ENCODE measurements around the gene KCNJ2.

DNA sequence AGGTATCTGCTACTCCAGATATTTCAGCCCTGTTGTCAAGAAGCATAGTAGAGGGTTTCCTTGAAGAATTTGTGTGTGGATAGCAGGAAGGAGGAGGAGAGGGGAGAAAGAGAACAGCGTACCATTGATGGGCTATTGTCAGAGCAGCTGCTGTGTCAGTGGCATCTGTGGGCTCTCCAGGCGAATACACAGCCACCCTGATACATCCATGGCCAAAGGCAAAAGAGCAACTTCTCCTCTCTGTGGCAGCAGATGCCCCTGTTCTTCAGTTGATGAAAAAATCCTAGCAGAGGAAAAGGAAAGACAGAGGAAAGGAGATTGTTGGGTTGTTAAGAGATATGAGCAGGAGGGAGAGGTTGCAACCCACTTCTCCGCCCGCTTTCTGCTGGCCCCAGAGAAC is 12.2 kb upstream of the KCNJ2 start:
- TF ChIP-seq, protein P1, sequence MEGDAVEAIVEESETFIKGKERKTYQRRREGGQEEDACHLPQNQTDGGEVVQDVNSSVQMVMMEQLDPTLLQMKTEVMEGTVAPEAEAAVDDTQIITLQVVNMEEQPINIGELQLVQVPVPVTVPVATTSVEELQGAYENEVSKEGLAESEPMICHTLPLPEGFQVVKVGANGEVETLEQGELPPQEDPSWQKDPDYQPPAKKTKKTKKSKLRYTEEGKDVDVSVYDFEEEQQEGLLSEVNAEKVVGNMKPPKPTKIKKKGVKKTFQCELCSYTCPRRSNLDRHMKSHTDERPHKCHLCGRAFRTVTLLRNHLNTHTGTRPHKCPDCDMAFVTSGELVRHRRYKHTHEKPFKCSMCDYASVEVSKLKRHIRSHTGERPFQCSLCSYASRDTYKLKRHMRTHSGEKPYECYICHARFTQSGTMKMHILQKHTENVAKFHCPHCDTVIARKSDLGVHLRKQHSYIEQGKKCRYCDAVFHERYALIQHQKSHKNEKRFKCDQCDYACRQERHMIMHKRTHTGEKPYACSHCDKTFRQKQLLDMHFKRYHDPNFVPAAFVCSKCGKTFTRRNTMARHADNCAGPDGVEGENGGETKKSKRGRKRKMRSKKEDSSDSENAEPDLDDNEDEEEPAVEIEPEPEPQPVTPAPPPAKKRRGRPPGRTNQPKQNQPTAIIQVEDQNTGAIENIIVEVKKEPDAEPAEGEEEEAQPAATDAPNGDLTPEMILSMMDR (IDR thresholded peaks at IDR 0.05) = no peak
- TF ChIP-seq EZH2phosphoT487 (IDR thresholded peaks at IDR 0.05) = no peak

Measured in neural progenitor cell (in vitro differentiated cells).